GM23338 (cell line): ENCODE results near the gene SEC61G. TPM values are rescaled to one million over a fixed set of nuclear protein-coding genes. Genes with fewer than 3 reads are reported as not detected.

ENCODE experiments used
- ATAC-seq: fragments of 200-7000 bp; cut with Tn5 transposase; 3 replicates; pipeline ENCODE4 v1.9.1; 2020
- DNase-seq: peaks from one replicate; pipeline ENCODE4 v3.0.0-alpha.2; 2015; ENCODE audit warnings: low spot score
- H2AFZ ChIP-seq: fragments of 200-600 bp; sonication (generic); 2 replicates; pipeline ENCODE4 v1.8.0; 2016; ENCODE audit warnings: antibody characterized with exemption, mild to moderate bottlenecking, moderate library complexity
- H3F3A ChIP-seq: fragments of 200-600 bp; sonication (generic); replicated peaks from 2 replicates; pipeline ENCODE4 v1.8.0; 2017; ENCODE audit warnings: antibody characterized with exemption, mixed run types, low read depth
- H3K27ac ChIP-seq: fragments of 200-600 bp; sonication (generic); 2 replicates; pipeline ENCODE4 v1.6.1; 2016; ENCODE audit warnings: low read depth
- H3K27me3 ChIP-seq: fragments of 200-600 bp; sonication (generic); 2 replicates; pipeline ENCODE4 v1.8.0; 2016; ENCODE audit warnings: mild to moderate bottlenecking, mixed run types, moderate library complexity; ENCODE audit not compliant: insufficient read depth
- H3K36me3 ChIP-seq: fragments of 200-600 bp; sonication (generic); 2 replicates; pipeline ENCODE4 v1.8.0; 2016; ENCODE audit warnings: mild to moderate bottlenecking; ENCODE audit not compliant: insufficient read depth
- H3K4me1 ChIP-seq: fragments of 200-600 bp; sonication (generic); 2 replicates; pipeline ENCODE4 v1.8.0; 2016; ENCODE audit warnings: mild to moderate bottlenecking, moderate library complexity; ENCODE audit not compliant: insufficient read depth
- H3K4me2 ChIP-seq: fragments of 200-600 bp; sonication (generic); 2 replicates; pipeline ENCODE4 v1.7.1; 2017; ENCODE audit warnings: mixed run types
- H3K4me3 ChIP-seq: fragments of 200-600 bp; sonication (generic); 2 replicates; pipeline ENCODE4 v1.6.1; 2016; ENCODE audit warnings: mixed run types
- H3K79me2 ChIP-seq: fragments of 200-600 bp; sonication (generic); replicated peaks from 2 replicates; pipeline ENCODE4 v1.8.0; 2017; ENCODE audit warnings: mild to moderate bottlenecking; ENCODE audit not compliant: insufficient read depth
- H3K9me2 ChIP-seq: fragments of 200-600 bp; sonication (generic); 2 replicates; pipeline ENCODE4 v1.8.0; 2017; ENCODE audit not compliant: insufficient read depth
- H4K20me1 ChIP-seq: fragments of 200-600 bp; sonication (generic); replicated peaks from 2 replicates; pipeline ENCODE4 v1.8.0; 2017; ENCODE audit warnings: mild to moderate bottlenecking; ENCODE audit not compliant: insufficient read depth
- H3K27ac Mint-ChIP-seq: 2 replicates; pipeline ENCODE4 v1.8.0; 2020; ENCODE audit warnings: inconsistent platforms, mild to moderate bottlenecking, moderate library complexity, mixed read lengths
- H3K27me3 Mint-ChIP-seq: 3 replicates; pipeline ENCODE4 v1.8.0; 2022; ENCODE audit warnings: low read depth, mild to moderate bottlenecking, moderate library complexity, mixed read lengths, inconsistent platforms; ENCODE audit not compliant: insufficient read depth, poor library complexity
- H3K36me3 Mint-ChIP-seq: 3 replicates; pipeline ENCODE4 v1.8.0; 2021; ENCODE audit warnings: low read depth, mild to moderate bottlenecking, inconsistent platforms, moderate library complexity, mixed read lengths
- H3K4me1 Mint-ChIP-seq: 3 replicates; pipeline ENCODE4 v1.8.0; 2020; ENCODE audit warnings: mild to moderate bottlenecking, inconsistent platforms, mixed read lengths
- H3K4me3 Mint-ChIP-seq: 3 replicates; pipeline ENCODE4 v1.8.0; 2021; ENCODE audit warnings: moderate library complexity, mild to moderate bottlenecking, inconsistent platforms, mixed read lengths
- H3K9me3 Mint-ChIP-seq: 3 replicates; pipeline ENCODE4 v1.8.0; 2020; ENCODE audit warnings: moderate library complexity, mild to moderate bottlenecking, inconsistent platforms, mixed read lengths
- CREB1 ChIP-seq: fragments of 250-450 bp; sonication (Bioruptor Pico); IDR thresholded peaks from 2 replicates; pipeline ENCODE4 v1.5.0; 2020; ENCODE audit warnings: low read depth, mild to moderate bottlenecking, moderate library complexity
- CTCF ChIP-seq, 2 experiments: fragments of 200-600 bp in 1 of 2; sonication (generic) in 1 of 2; conservative IDR thresholded peaks; 2 replicates each; pipeline versions ENCODE4 v1.5.1 to v1.6.1; 2016 to 2017; ENCODE audit warnings: antibody characterized with exemption in 2 of 2, low read depth in 2 of 2, mild to moderate bottlenecking in 2 of 2, moderate library complexity in 1 of 2
- EZH2phosphoT487 ChIP-seq: fragments of 200-600 bp; sonication (generic); IDR thresholded peaks from one replicate; pipeline ENCODE4 v1.8.1; 2018; ENCODE audit warnings: antibody characterized with exemption; ENCODE audit not compliant: unreplicated experiment
- JUNB ChIP-seq: IDR thresholded peaks from one replicate; pipeline ENCODE4 v1.6.1; 2016; ENCODE audit warnings: antibody characterized with exemption; ENCODE audit not compliant: unreplicated experiment
- POLR2AphosphoS5 ChIP-seq: IDR thresholded peaks from 2 replicates; pipeline ENCODE4 v1.6.1; 2016; ENCODE audit warnings: antibody characterized with exemption, low read depth
- REST ChIP-seq: IDR thresholded peaks from one replicate; pipeline ENCODE4 v1.6.1; 2018; ENCODE audit warnings: antibody characterized with exemption; ENCODE audit not compliant: unreplicated experiment
- STAT1 ChIP-seq: IDR thresholded peaks from one replicate; pipeline ENCODE4 v1.6.1; 2016; ENCODE audit warnings: antibody characterized with exemption; ENCODE audit not compliant: unreplicated experiment
- ZNF462 ChIP-seq: fragments of 250-450 bp; sonication (Bioruptor Pico); IDR thresholded peaks from 2 replicates; pipeline ENCODE4 v1.5.0; 2020; ENCODE audit warnings: mild to moderate bottlenecking, moderate library complexity
- polyA plus RNA-seq: library from polyadenylated mRNA; unstranded; fragments of >200 nt; fragmentation: Nextera tagmentation; extraction: Ambion mirVana; gene quantifications from 2 replicates; pipeline ENCODE4 v1.2.1, GENCODE V29; 2016
- total RNA-seq: library from RNA; depleted of rRNA; stranded (reverse); fragments of >200 nt; shearing (Covaris generic); gene quantifications from 2 replicates; pipeline ENCODE4 v1.2.3, GENCODE V29; 2014

The SEC61G gene
- total and polyA plus RNA-seq, 2 experiments from 2014 or later: 350 to 497 TPM

GRCh38 chr7:54778696-54779540 lies 19.9 kb upstream of the SEC61G start:
- H3K9me3 Mint-ChIP-seq: peaks cover 29% of the 10 kb centered on the region
- Histone ChIP-seq H3K4me3 (no peak overlapping the region), H3K79me2 (no peaks in the 10 kb centered on the region), H2AFZ (no peak overlapping the region), H3K4me1 (peaks cover 18% of the 10 kb centered on the region), H3K27me3 (no peaks in the 10 kb centered on the region; the same call in 1 of the 2 replicates), H3K9me2 (peaks cover 11% of the 10 kb centered on the region; the same call in 1 of the 2 replicates), H3F3A (no peaks in the 10 kb centered on the region), H3K4me2 (no peak overlapping the region), H3K36me3 (0 out of 2 replicates have a peak, but pooled peaks cover 5% of the 10 kb centered on the region), H4K20me1 (no peaks in the 10 kb centered on the region), H3K27ac (no peak overlapping the region)
- no peak for ATAC-seq
- H3K4me1 Mint-ChIP-seq: peaks cover 23% of the 10 kb centered on the region
- peaks cover 26% of the 10 kb centered on the region for H3K36me3 Mint-ChIP-seq
- no peak overlapping the region for H3K4me3 Mint-ChIP-seq
- no peak for TF ChIP-seq EZH2phosphoT487
- no peak for TF ChIP-seq REST
- TF ChIP-seq CREB1: no peak
- TF ChIP-seq ZNF462 (CRISPR knock-in tag): no peak
- TF ChIP-seq POLR2AphosphoS5: no peak
- no peak for TF ChIP-seq STAT1
- no peak for TF ChIP-seq JUNB
- TF ChIP-seq CTCF (conservative IDR thresholded peaks at IDR 0.05; ENCODE audit: low read depth in 2 of 2): no peak
- H3K27ac Mint-ChIP-seq: no peak overlapping the region
- H3K27me3 Mint-ChIP-seq: peaks cover 4% of the 10 kb centered on the region
- DNase-seq: no peak
